ENCODE data around the gene SLC9A8. TPM values are rescaled to one million over a fixed set of nuclear protein-coding genes. Genes with fewer than 3 reads are reported as not detected.

The SLC9A8 gene
- total and polyA plus RNA-seq, 2 of the 4 experiments (the other 2 are of a cell fraction) = 4.1 to 5.0 TPM

GRCh38 chr20:49866051-49866450, 53.4 kb downstream of the SLC9A8 start:
- H3K18ac ChIP-seq (ENCODE audit: low read depth, low read length) = no peak overlapping the region
- TF ChIP-seq USF2 (IDR thresholded peaks at IDR 0.05; ENCODE audit: low read depth, low read length) = no peak
- peak; percentile 25; the same call in 1 of the 2 replicates for TF ChIP-seq CEBPB (IDR thresholded peaks at IDR 0.05; ENCODE audit: low read depth, low read length)
- no peak overlapping the region for H2BK15ac ChIP-seq (ENCODE audit: low read depth, low read length)
- peaks cover 15% of the 10 kb centered on the region for H3K36me3 ChIP-seq (ENCODE audit: control insufficient read depth, insufficient read depth, low read length)
- ChIA-PET POLR2A (ENCODE audit: unreplicated experiment) (no interaction called here), CTCF (no interaction called here)
- no peaks in the 10 kb centered on the region for H3K9me3 ChIP-seq (ENCODE audit: control insufficient read depth, insufficient read depth, low read length)
- H2BK20ac ChIP-seq (ENCODE audit: low read depth, low read length) = no peak overlapping the region
- H3K56ac ChIP-seq (ENCODE audit: extremely low read depth, insufficient read depth, low read length) = no peak overlapping the region
- peaks cover 4% of the 10 kb centered on the region; the same call in 1 of the 2 replicates for H3K9me1 ChIP-seq (ENCODE audit: insufficient read depth, low read length)
- H3K4ac ChIP-seq (ENCODE audit: low read depth, low read length) = no peak overlapping the region
- H4K5ac ChIP-seq (ENCODE audit: low read depth, low read length) = no peak overlapping the region
- no peak overlapping the region for H2BK5ac ChIP-seq (ENCODE audit: low read depth, low read length, poor library complexity, severe bottlenecking)
- no peak overlapping the region for H2AK9ac ChIP-seq (replicated peaks; ENCODE audit: low read depth, low read length, poor library complexity)
- H3K4me3 ChIP-seq (ENCODE audit: insufficient read depth, low read depth, low read length) = no peak overlapping the region
- 93% methylated on average over 6 of the region's 8 CpGs; no CpG with 5 or more reads in 1 of the 2 experiments for WGBS, 2 experiments (ENCODE audit: extremely low coverage in 2 of 2, insufficient read length in 1 of 2)
- H4K20me1 ChIP-seq (ENCODE audit: insufficient read depth, low read length) = no peaks in the 10 kb centered on the region
- H3K23ac ChIP-seq (ENCODE audit: low read depth, low read length) = no peak overlapping the region
- no peaks in the 10 kb centered on the region; a peak in 1 of 4 replicates for H3K79me1 ChIP-seq (ENCODE audit: low read depth in 1 of 2, low read length in 2 of 2)
- no peak overlapping the region for H3K27ac ChIP-seq (ENCODE audit: insufficient read depth, low read length)
- DNase-seq (peak; percentile 75), ATAC-seq (ENCODE audit: low read depth) (no peak; the same call in 1 of the 2 replicates)
- no peak overlapping the region for H3K14ac ChIP-seq (replicated peaks; ENCODE audit: low read depth, low read length)
- no peaks in the 10 kb centered on the region for H3K27me3 ChIP-seq (ENCODE audit: control insufficient read depth, insufficient read depth, low read length)
- no TSS peak for BruUV-seq (replicated peaks)
- H2AK5ac ChIP-seq (ENCODE audit: low read depth, low read length) = no peak overlapping the region
- no peak overlapping the region for H3K9ac ChIP-seq (ENCODE audit: low read depth, low read length)
- H2AFZ ChIP-seq (replicated peaks; ENCODE audit: low read length, poor library complexity) = no peak overlapping the region
- H3K4me2 ChIP-seq (ENCODE audit: low read depth, low read length) = no peak overlapping the region
- no peak overlapping the region for H4K8ac ChIP-seq (ENCODE audit: low read depth in 2 of 2, low read length in 2 of 2)
- peaks cover 2% of the 10 kb centered on the region; the same call in 1 of the 2 replicates for H3K4me1 ChIP-seq (ENCODE audit: control insufficient read depth, insufficient read depth, low read length)
- dilution Hi-C loops (cut with HindIII; ENCODE audit: low sequenced_read_pairs, unreplicated experiment) = no loop called here
- no peak overlapping the region for H4K91ac ChIP-seq (ENCODE audit: insufficient read depth, low read depth, low read length)
- in situ Hi-C loops (cut with MboI; ENCODE audit: low sequenced_read_pairs) = loop anchor here (25.0 kb wide), 1 partner anchor 529 kb away; no protein-coding TSS in a partner anchor
- intact Hi-C loops (cut with micrococcal nuclease) = no loop called here
- no peak overlapping the region for H2BK120ac ChIP-seq (ENCODE audit: low read depth, low read length)
